ENCODE data around the gene SLC8A1.

- TF ChIP-seq CTCF (IDR thresholded peaks at IDR 0.05) (no peak), POLR2A (IDR thresholded peaks at IDR 0.05) (no peak)
Measured at GRCh38 chr2:40283111-40283909, 168.6 kb downstream of the SLC8A1 start.
